Measurements from ENCODE around the gene DNM3. TPM values are rescaled to one million over a fixed set of nuclear protein-coding genes. Genes with fewer than 3 reads are reported as not detected.

The DNM3 gene
- total RNA-seq, 1 experiment from 2014 or later, result 1.7 TPM

- DNase-seq (ENCODE audit: low read depth), result peak; percentile 84
Observed at GRCh38 chr1:171817511-171818265, 23.6 kb upstream of the DNM3 start.

GRCh38 chr1:171819946-171820345, 21.4 kb upstream of the DNM3 start:
- DNase-seq (ENCODE audit: low read depth), result no peak

- DNase-seq (ENCODE audit: low read depth), result no peak
Observed at GRCh38 chr1:171826973-171827372, 14.3 kb upstream of the DNM3 start.

GRCh38 chr1:171828794-171829193, 12.5 kb upstream of the DNM3 start:
- DNase-seq (ENCODE audit: low read depth), result no peak

- peak; percentile 34 for DNase-seq (ENCODE audit: low read depth)
Observed at GRCh38 chr1:171833091-171833825, 8.0 kb upstream of the DNM3 start.

DNA sequence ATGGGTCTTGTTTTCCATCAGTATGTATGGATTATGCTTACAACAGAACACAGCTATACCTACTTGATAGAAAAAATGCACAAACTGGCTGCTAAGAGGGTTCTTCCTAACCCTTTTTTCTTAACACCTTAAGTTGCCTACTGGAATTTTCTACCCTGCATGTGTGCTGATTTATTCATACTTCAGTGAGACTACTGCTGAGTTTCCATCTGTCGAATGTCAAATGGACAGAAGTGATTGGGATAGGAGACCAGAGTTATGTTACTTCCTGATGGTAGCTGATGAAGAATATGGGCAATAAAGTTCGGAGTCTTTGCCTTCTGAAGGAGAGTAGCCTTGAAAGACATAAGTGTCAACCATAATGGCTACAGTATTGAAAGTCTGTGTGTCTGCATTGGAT, 6.5 kb upstream of the DNM3 start:
- no peak for DNase-seq (ENCODE audit: low read depth)

- DNase-seq (ENCODE audit: low read depth), result no peak
Observed at GRCh38 chr1:171835891-171836290, 5.4 kb upstream of the DNM3 start.

DNA sequence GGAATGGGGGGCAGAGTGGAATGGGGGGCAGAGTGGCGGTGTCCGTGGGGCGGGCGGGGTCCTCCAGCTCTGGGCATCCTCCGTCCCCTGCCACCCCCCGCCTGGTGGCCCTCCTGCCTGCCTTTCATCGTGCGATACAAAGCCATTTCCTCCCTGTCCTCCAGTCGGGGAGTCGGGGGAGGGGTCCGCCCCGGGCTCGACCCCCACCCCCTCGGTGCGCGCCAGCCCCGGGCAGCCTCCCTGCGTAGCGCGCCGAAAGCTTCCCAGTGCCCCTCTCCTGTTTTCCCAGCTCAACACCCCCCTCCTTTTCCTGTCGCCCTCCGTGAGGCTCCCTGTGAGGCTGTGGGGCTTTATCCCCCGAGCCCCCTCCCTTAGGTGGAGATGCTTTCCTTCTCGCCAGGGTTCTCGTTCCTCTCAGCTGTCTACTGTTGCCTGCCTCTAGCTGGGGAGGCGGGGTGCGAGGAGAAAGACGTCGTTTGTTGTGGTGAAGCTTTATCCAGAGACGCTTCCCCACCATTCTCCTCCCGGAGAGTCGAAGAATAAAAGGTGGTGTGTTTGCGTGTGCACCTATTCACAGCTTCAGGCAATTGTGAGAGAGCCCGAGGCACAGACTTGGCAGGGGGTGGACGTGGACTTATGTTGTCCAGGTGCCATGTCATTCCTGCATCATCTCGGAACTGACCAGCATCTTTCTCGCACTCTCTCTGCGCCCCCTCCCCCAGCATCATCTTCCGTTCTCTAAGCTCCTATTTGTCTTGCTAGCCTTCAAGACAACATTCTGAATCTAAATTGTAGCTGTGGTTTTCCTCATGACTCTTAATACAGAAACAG, 848 bp downstream of the DNM3 start:
- no peak for DNase-seq (ENCODE audit: low read depth)

GRCh38 chr1:171844381-171844780, 3.1 kb downstream of the DNM3 start:
- peak; percentile 26 for DNase-seq (ENCODE audit: low read depth)

DNA sequence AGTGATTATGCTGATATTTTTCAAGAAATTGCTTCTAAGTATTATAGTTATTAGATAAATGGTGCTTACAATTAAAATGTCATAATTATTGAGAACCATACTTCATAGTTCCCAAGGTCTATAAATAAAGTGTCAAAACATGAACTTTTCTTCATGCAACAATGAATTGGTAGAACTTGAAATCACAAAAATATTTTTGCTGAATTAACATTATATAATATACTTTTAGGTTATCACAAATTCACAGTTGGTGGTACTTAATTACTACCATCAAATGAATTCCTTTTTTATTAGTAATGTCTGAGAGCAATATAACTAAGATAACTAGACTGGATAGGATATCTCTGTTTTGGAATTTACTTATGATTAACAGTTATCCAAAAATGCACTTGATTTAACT, 4.7 kb downstream of the DNM3 start:
- DNase-seq (ENCODE audit: low read depth), result no peak

- no peak for DNase-seq (ENCODE audit: low read depth)
Observed at GRCh38 chr1:171849245-171849898, 8.1 kb downstream of the DNM3 start.

DNA sequence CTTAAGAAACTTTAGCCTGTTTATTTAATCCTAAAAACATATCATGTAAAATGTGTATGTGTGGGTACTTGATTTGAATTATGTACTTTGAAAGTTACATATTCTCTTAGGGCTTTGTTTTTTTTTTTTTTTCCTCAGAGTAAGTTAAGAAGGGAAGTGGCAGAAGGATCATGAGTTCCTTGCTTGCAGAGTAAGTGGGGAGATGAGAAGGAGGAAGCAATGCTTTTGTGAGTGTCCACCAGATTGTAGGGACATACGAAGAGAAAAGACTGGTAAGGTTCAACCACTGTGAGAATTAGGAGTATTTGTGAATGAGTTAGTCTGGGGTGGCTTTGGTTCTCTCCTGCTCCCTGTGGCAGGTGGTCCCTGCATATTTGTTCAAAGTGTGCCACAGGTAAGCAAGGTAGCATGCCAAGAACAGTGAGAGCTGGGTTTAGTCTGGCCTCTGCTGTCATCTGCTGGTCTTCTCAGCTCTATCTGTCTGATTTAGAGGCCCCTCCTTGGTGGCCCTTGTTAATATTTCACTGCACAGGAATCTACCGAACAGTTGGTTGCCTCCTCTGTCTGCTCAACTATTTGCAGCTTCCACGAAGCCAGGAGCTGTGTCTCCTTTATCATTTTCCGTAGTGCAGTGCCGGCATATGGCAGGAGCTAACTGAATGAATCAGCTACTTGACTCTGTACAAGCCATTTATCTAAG, 9.5 kb downstream of the DNM3 start:
- DNase-seq (ENCODE audit: low read depth), result no peak

GRCh38 chr1:171852272-171852671, 11.0 kb downstream of the DNM3 start:
- peak; percentile 6 for DNase-seq (ENCODE audit: low read depth)

DNA sequence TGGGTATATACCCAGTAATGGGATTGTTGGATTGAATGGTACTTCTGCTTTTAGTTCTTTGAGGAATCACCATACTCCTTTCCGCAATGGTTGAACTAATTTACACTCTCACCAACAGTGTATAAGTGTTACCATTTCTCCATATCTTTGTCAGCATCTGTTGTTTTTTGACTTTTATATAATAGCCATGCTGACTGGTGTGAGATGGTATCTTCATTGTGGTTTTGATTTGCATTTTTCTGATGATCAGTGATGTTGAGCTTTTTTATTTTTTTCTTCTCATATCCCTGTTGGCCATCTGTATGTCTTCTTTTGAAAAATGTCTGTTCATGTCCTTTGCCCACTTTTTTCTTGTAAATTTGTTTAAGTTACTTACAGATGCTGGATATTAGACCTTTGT, 14.1 kb downstream of the DNM3 start:
- DNase-seq (ENCODE audit: low read depth), result no peak

DNA sequence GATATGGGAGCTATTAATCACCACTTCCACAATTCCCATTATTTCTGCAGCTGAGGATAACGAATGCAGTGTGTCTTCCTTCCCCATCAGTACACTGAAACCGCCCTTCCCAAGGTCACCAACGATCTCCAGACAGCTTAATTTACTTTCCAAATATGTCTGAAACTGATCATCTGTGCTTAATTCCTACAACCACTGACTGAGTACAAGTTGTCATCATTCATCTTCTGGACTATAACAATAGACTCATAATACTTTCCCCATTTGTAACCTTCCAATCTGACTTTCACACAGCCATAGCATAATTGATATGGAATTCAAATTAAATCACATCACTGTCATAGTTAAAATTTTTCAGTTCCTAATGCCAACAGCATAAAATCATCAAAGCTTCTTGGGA, 17.4 kb downstream of the DNM3 start:
- no peak for DNase-seq (ENCODE audit: low read depth)

GRCh38 chr1:171860696-171861095, 19.4 kb downstream of the DNM3 start:
- DNase-seq (ENCODE audit: low read depth), result no peak

GRCh38 chr1:171863531-171863930, 22.2 kb downstream of the DNM3 start:
- no peak for DNase-seq (ENCODE audit: low read depth)

GRCh38 chr1:171864308-171864707, 23.0 kb downstream of the DNM3 start:
- no peak for DNase-seq (ENCODE audit: low read depth)

- no peak for DNase-seq (ENCODE audit: low read depth)
Observed at GRCh38 chr1:171865106-171865505, 23.8 kb downstream of the DNM3 start.

DNA sequence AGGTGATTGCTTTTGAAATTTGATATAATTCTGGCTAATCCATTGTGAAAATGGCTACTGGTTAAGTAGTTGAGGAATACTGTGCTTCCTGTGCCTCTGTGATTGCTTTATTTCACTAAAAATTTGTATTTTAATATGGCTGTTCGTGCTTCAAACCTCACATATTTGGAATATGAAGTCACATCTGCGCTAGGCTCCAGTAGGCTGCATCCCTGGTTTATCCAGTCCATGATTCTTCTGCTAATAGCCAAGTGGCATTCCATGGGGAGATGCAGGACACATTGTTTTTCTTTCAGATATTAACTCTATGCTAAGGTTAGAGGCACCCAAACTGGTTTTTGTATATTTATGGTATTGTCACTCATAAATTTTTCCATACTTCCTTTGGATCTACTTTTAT, 25.9 kb downstream of the DNM3 start:
- no peak for DNase-seq (ENCODE audit: low read depth)

- peak; percentile 60 for DNase-seq (ENCODE audit: low read depth)
Observed at GRCh38 chr1:171868217-171868803, 27.0 kb downstream of the DNM3 start.
